ENCODE measurements around the gene DIS3L2. TPM values are rescaled to one million over a fixed set of nuclear protein-coding genes. Genes with fewer than 3 reads are reported as not detected.

Gene DIS3L2
- total RNA-seq, 1 experiment from 2014 or later = 15.8 TPM

GRCh38 chr2:232236200-232236599 lies 274.7 kb downstream of the DIS3L2 start:
- no peaks in the 10 kb centered on the region for H3K27me3 ChIP-seq (ENCODE audit: low read length)
- H2AFZ ChIP-seq (ENCODE audit: low read length) = no peak overlapping the region
- no peaks in the 10 kb centered on the region for H3K4me1 ChIP-seq (ENCODE audit: low read length)
- no peak overlapping the region for H3K4me3 ChIP-seq (ENCODE audit: low read length)
- no peaks in the 10 kb centered on the region for H3K79me2 ChIP-seq (ENCODE audit: low read length)
- no peak overlapping the region for H3K27ac ChIP-seq (ENCODE audit: low read length)
- H3K9me3 ChIP-seq (ENCODE audit: low read length) = no peaks in the 10 kb centered on the region
- H3K9ac ChIP-seq (ENCODE audit: low read length) = no peak overlapping the region
- no peaks in the 10 kb centered on the region for H4K20me1 ChIP-seq (ENCODE audit: insufficient read depth, low read depth, low read length)
- H3K36me3 ChIP-seq (ENCODE audit: insufficient read depth, low read length) = no peaks in the 10 kb centered on the region
- H3K4me2 ChIP-seq (ENCODE audit: low read depth, low read length, poor library complexity, severe bottlenecking) = no peak overlapping the region
- no peak for DNase-seq
- H3K9me2 ChIP-seq (replicated peaks; ENCODE audit: insufficient read depth, low read length) = no peaks in the 10 kb centered on the region

GRCh38 chr2:232237464-232237863 lies 276.0 kb downstream of the DIS3L2 start:
- Histone ChIP-seq H3K9me3 (ENCODE audit: low read length) (no peaks in the 10 kb centered on the region), H3K4me3 (ENCODE audit: low read length) (no peak overlapping the region), H3K4me2 (ENCODE audit: low read depth, low read length, poor library complexity, severe bottlenecking) (no peak overlapping the region)

GRCh38 chr2:232238108-232238507 lies 276.6 kb downstream of the DIS3L2 start:
- Histone ChIP-seq H3K27me3 (ENCODE audit: low read length) (no peaks in the 10 kb centered on the region), H3K4me2 (ENCODE audit: low read depth, low read length, poor library complexity, severe bottlenecking) (no peak overlapping the region), H3K9ac (ENCODE audit: low read length) (no peak overlapping the region), H3K9me3 (ENCODE audit: low read length) (no peaks in the 10 kb centered on the region), H3K36me3 (ENCODE audit: insufficient read depth, low read length) (no peaks in the 10 kb centered on the region), H3K9me2 (replicated peaks; ENCODE audit: insufficient read depth, low read length) (no peaks in the 10 kb centered on the region), H3K4me1 (ENCODE audit: low read length) (no peaks in the 10 kb centered on the region), H2AFZ (ENCODE audit: low read length) (no peak overlapping the region), H3K27ac (ENCODE audit: low read length) (no peak overlapping the region), H4K20me1 (ENCODE audit: insufficient read depth, low read depth, low read length) (no peaks in the 10 kb centered on the region), H3K79me2 (ENCODE audit: low read length) (no peaks in the 10 kb centered on the region), H3K4me3 (ENCODE audit: low read length) (no peak overlapping the region)
- DNase-seq = no peak

More at GRCh38 chr2:232237464-232237863, 276.0 kb downstream of the DIS3L2 start:
- Histone ChIP-seq H3K9ac (ENCODE audit: low read length) (no peak overlapping the region), H2AFZ (ENCODE audit: low read length) (no peak overlapping the region), H3K36me3 (ENCODE audit: insufficient read depth, low read length) (no peaks in the 10 kb centered on the region), H3K79me2 (ENCODE audit: low read length) (no peaks in the 10 kb centered on the region), H3K9me2 (replicated peaks; ENCODE audit: insufficient read depth, low read length) (no peaks in the 10 kb centered on the region), H4K20me1 (ENCODE audit: insufficient read depth, low read depth, low read length) (no peaks in the 10 kb centered on the region), H3K4me1 (ENCODE audit: low read length) (no peaks in the 10 kb centered on the region), H3K27ac (ENCODE audit: low read length) (no peak overlapping the region), H3K27me3 (ENCODE audit: low read length) (no peaks in the 10 kb centered on the region)
- DNase-seq = no peak

- no peaks in the 10 kb centered on the region for H3K79me2 ChIP-seq (ENCODE audit: low read length)
- no peaks in the 10 kb centered on the region for H3K9me2 ChIP-seq (replicated peaks; ENCODE audit: insufficient read depth, low read length)
- H3K4me3 ChIP-seq (ENCODE audit: low read length) = no peak overlapping the region
- H3K27me3 ChIP-seq (ENCODE audit: low read length) = no peaks in the 10 kb centered on the region
- H3K4me2 ChIP-seq (ENCODE audit: low read depth, low read length, poor library complexity, severe bottlenecking) = no peak overlapping the region
- no peak overlapping the region for H3K9ac ChIP-seq (ENCODE audit: low read length)
- no peaks in the 10 kb centered on the region for H3K36me3 ChIP-seq (ENCODE audit: insufficient read depth, low read length)
- no peaks in the 10 kb centered on the region for H3K9me3 ChIP-seq (ENCODE audit: low read length)
- no peaks in the 10 kb centered on the region for H4K20me1 ChIP-seq (ENCODE audit: insufficient read depth, low read depth, low read length)
- H3K4me1 ChIP-seq (ENCODE audit: low read length) = no peaks in the 10 kb centered on the region
- no peak for DNase-seq
- H3K27ac ChIP-seq (ENCODE audit: low read length) = no peak overlapping the region
- H2AFZ ChIP-seq (ENCODE audit: low read length) = no peak overlapping the region
These were observed 277.1 kb downstream of the DIS3L2 start for GRCh38 chr2:232238596-232238995.

- no peaks in the 10 kb centered on the region for H3K36me3 ChIP-seq (ENCODE audit: insufficient read depth, low read length)
- no peaks in the 10 kb centered on the region for H3K27me3 ChIP-seq (ENCODE audit: low read length)
- H2AFZ ChIP-seq (ENCODE audit: low read length) = no peak overlapping the region
- no peak overlapping the region for H3K4me2 ChIP-seq (ENCODE audit: low read depth, low read length, poor library complexity, severe bottlenecking)
- no peaks in the 10 kb centered on the region for H3K9me2 ChIP-seq (replicated peaks; ENCODE audit: insufficient read depth, low read length)
- no peaks in the 10 kb centered on the region for H3K79me2 ChIP-seq (ENCODE audit: low read length)
- no peak for DNase-seq
- no peaks in the 10 kb centered on the region for H3K4me1 ChIP-seq (ENCODE audit: low read length)
- H4K20me1 ChIP-seq (ENCODE audit: insufficient read depth, low read depth, low read length) = no peaks in the 10 kb centered on the region
- H3K9me3 ChIP-seq (ENCODE audit: low read length) = no peaks in the 10 kb centered on the region
- H3K4me3 ChIP-seq (ENCODE audit: low read length) = no peak overlapping the region
- H3K27ac ChIP-seq (ENCODE audit: low read length) = no peak overlapping the region
- H3K9ac ChIP-seq (ENCODE audit: low read length) = no peak overlapping the region
These were observed 278.6 kb downstream of the DIS3L2 start for GRCh38 chr2:232239951-232240681.

GRCh38 chr2:232240906-232241305 lies 279.4 kb downstream of the DIS3L2 start:
- Histone ChIP-seq H2AFZ (ENCODE audit: low read length) (no peak overlapping the region), H3K9me3 (ENCODE audit: low read length) (no peaks in the 10 kb centered on the region), H3K9ac (ENCODE audit: low read length) (no peak overlapping the region), H3K4me3 (ENCODE audit: low read length) (no peak overlapping the region), H3K4me2 (ENCODE audit: low read depth, low read length, poor library complexity, severe bottlenecking) (no peak overlapping the region), H3K27ac (ENCODE audit: low read length) (no peak overlapping the region), H4K20me1 (ENCODE audit: insufficient read depth, low read depth, low read length) (no peaks in the 10 kb centered on the region), H3K36me3 (ENCODE audit: insufficient read depth, low read length) (no peaks in the 10 kb centered on the region), H3K79me2 (ENCODE audit: low read length) (no peaks in the 10 kb centered on the region), H3K4me1 (ENCODE audit: low read length) (no peaks in the 10 kb centered on the region), H3K9me2 (replicated peaks; ENCODE audit: insufficient read depth, low read length) (no peaks in the 10 kb centered on the region), H3K27me3 (ENCODE audit: low read length) (no peaks in the 10 kb centered on the region)
- DNase-seq = no peak

- Histone ChIP-seq H3K9me3 (ENCODE audit: low read length) (no peaks in the 10 kb centered on the region), H3K9me2 (replicated peaks; ENCODE audit: insufficient read depth, low read length) (no peaks in the 10 kb centered on the region), H3K9ac (ENCODE audit: low read length) (no peak overlapping the region)
These were observed 280.8 kb downstream of the DIS3L2 start for GRCh38 chr2:232242316-232242715.

GRCh38 chr2:232245111-232245510 lies 283.6 kb downstream of the DIS3L2 start:
- no peaks in the 10 kb centered on the region for H4K20me1 ChIP-seq (ENCODE audit: insufficient read depth, low read depth, low read length)

More at GRCh38 chr2:232242316-232242715, 280.8 kb downstream of the DIS3L2 start:
- Histone ChIP-seq H3K36me3 (ENCODE audit: insufficient read depth, low read length) (no peaks in the 10 kb centered on the region), H3K4me2 (ENCODE audit: low read depth, low read length, poor library complexity, severe bottlenecking) (no peak overlapping the region), H3K79me2 (ENCODE audit: low read length) (no peaks in the 10 kb centered on the region), H3K27me3 (ENCODE audit: low read length) (no peaks in the 10 kb centered on the region), H4K20me1 (ENCODE audit: insufficient read depth, low read depth, low read length) (no peaks in the 10 kb centered on the region), H3K27ac (ENCODE audit: low read length) (no peak overlapping the region), H2AFZ (ENCODE audit: low read length) (no peak overlapping the region), H3K4me3 (ENCODE audit: low read length) (no peak overlapping the region), H3K4me1 (ENCODE audit: low read length) (no peaks in the 10 kb centered on the region)
- DNase-seq = no peak

More at GRCh38 chr2:232245111-232245510, 283.6 kb downstream of the DIS3L2 start:
- H3K27me3 ChIP-seq (ENCODE audit: low read length) = no peaks in the 10 kb centered on the region
- H3K79me2 ChIP-seq (ENCODE audit: low read length) = no peaks in the 10 kb centered on the region
- no peak overlapping the region for H3K4me3 ChIP-seq (ENCODE audit: low read length)
- H3K9ac ChIP-seq (ENCODE audit: low read length) = no peak overlapping the region
- H2AFZ ChIP-seq (ENCODE audit: low read length) = no peak overlapping the region
- H3K9me3 ChIP-seq (ENCODE audit: low read length) = no peaks in the 10 kb centered on the region
- H3K4me2 ChIP-seq (ENCODE audit: low read depth, low read length, poor library complexity, severe bottlenecking) = no peak overlapping the region
- H3K27ac ChIP-seq (ENCODE audit: low read length) = no peak overlapping the region
- H3K36me3 ChIP-seq (ENCODE audit: insufficient read depth, low read length) = no peaks in the 10 kb centered on the region
- no peaks in the 10 kb centered on the region for H3K4me1 ChIP-seq (ENCODE audit: low read length)
- no peaks in the 10 kb centered on the region for H3K9me2 ChIP-seq (replicated peaks; ENCODE audit: insufficient read depth, low read length)
- DNase-seq = no peak

All from Karpas-422 (cell line).